RWPE1 (cell line): ENCODE results near the gene MDH1.

Experiments
- CTCF ChIA-PET: fragments of 350-600 bp; sonication (Branson Sonifier 250); formaldehyde crosslinking; extraction: SDS; loops from one replicate; lab custom pipeline; 2021; lab: Yijun Ruan, JAX
- POLR2A ChIA-PET: fragments of 400-600 bp; formaldehyde crosslinking; extraction: SDS; loops from one replicate; lab custom pipeline; 2020; ENCODE audit warnings: antibody characterized with exemption; ENCODE audit not compliant: low non-redundant PET; lab: Yijun Ruan, JAX
- DNase-seq: peaks from one replicate; pipeline ENCODE4 v3.0.0; 2012; ENCODE audit warnings: low spot score
- H3K27ac ChIP-seq: fragments of 450-650 bp; 2 replicates; pipeline ENCODE4 v1.5.1; 2017
- TF ChIP-seq, protein P1 (sequence below): fragments of 450-650 bp; conservative IDR thresholded peaks from 2 replicates; pipeline ENCODE4 v1.5.1; 2017; ENCODE audit warnings: low read depth, mild to moderate bottlenecking

The MDH1 gene

DNA sequence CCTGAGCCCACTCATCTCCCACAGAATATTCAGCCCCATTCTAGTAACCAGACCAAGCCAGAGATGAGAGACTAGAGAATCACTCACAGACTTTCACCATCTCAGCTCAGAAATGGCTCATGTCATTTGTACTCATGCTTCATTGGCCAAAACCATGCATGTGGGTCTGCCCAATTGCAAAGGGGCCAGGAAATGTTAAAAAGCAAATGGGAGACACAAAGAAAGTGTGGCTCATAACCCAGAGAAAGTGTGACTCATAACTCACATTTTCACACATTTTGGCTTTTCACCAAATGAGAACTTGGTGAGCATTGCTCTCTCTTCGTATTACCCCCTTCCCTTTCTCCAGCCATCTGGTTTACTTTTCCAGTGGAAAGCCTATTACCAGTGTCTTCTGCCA, 66.2 kb downstream of the MDH1 start:
- ChIA-PET CTCF (interaction anchor here (0.5 kb wide), 1 partner anchor 578 kb away, joined by 4 read pairs; no protein-coding TSS in a partner anchor), POLR2A (no interaction called here)
- no peak overlapping the region for H3K27ac ChIP-seq
- DNase-seq = no peak
- TF ChIP-seq, protein P1, sequence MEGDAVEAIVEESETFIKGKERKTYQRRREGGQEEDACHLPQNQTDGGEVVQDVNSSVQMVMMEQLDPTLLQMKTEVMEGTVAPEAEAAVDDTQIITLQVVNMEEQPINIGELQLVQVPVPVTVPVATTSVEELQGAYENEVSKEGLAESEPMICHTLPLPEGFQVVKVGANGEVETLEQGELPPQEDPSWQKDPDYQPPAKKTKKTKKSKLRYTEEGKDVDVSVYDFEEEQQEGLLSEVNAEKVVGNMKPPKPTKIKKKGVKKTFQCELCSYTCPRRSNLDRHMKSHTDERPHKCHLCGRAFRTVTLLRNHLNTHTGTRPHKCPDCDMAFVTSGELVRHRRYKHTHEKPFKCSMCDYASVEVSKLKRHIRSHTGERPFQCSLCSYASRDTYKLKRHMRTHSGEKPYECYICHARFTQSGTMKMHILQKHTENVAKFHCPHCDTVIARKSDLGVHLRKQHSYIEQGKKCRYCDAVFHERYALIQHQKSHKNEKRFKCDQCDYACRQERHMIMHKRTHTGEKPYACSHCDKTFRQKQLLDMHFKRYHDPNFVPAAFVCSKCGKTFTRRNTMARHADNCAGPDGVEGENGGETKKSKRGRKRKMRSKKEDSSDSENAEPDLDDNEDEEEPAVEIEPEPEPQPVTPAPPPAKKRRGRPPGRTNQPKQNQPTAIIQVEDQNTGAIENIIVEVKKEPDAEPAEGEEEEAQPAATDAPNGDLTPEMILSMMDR = no peak
